ENCODE results near the gene TUBGCP3. TPM values are rescaled to one million over a fixed set of nuclear protein-coding genes. Genes with fewer than 3 reads are reported as not detected.

TUBGCP3 gene
- total RNA-seq, 1 experiment from 2014 or later, result 51.4 TPM

- RAD21 ChIA-PET (ENCODE audit: low non-redundant PET in 1 of 2, low total read pairs in 2 of 2, uncharacterized antibody in 2 of 2, unreplicated experiment in 2 of 2), result interaction anchor here (0.9 to 1.1 kb wide), 3 partner anchors 938 to 969 kb away, joined by 3 to 7 read pairs (median 6); no protein-coding TSS in a partner anchor
- no peak overlapping the region for H3K9ac ChIP-seq (ENCODE audit: low read length)
- no peak for DNase-seq (ENCODE audit: low read depth, low spot score)
- H3K4me1 ChIP-seq (ENCODE audit: control insufficient read depth in 1 of 2, insufficient read depth in 2 of 2, low read length in 2 of 2), result no peaks in the 10 kb centered on the region
- H3K4me3 ChIP-seq (replicated peaks in 1 of 2; ENCODE audit: low read depth in 1 of 2, low read length in 2 of 2), result no peak overlapping the region
- TF ChIP-seq, protein P1, sequence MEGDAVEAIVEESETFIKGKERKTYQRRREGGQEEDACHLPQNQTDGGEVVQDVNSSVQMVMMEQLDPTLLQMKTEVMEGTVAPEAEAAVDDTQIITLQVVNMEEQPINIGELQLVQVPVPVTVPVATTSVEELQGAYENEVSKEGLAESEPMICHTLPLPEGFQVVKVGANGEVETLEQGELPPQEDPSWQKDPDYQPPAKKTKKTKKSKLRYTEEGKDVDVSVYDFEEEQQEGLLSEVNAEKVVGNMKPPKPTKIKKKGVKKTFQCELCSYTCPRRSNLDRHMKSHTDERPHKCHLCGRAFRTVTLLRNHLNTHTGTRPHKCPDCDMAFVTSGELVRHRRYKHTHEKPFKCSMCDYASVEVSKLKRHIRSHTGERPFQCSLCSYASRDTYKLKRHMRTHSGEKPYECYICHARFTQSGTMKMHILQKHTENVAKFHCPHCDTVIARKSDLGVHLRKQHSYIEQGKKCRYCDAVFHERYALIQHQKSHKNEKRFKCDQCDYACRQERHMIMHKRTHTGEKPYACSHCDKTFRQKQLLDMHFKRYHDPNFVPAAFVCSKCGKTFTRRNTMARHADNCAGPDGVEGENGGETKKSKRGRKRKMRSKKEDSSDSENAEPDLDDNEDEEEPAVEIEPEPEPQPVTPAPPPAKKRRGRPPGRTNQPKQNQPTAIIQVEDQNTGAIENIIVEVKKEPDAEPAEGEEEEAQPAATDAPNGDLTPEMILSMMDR (IDR thresholded peaks at IDR 0.05 in 2 of 3, conservative IDR thresholded peaks at IDR 0.05 in 1 of 3; ENCODE audit: borderline replicate concordance in 1 of 3, insufficient read depth in 1 of 3, low read depth in 2 of 3, low read length in 2 of 3), result peak in 1 of 3 experiments; percentile 38; a peak in 2 of 6 replicates
- no peak for TF ChIP-seq CEBPB (IDR thresholded peaks at IDR 0.05; ENCODE audit: low read depth)
- H3K9me3 ChIP-seq (ENCODE audit: control insufficient read depth in 1 of 2, insufficient read depth in 1 of 2, low read depth in 1 of 2, low read length in 2 of 2), result peaks cover 0 to 9% of the 10 kb centered on the region in 2 experiments; a peak in 1 of 4 replicates
- POLR2A ChIA-PET, result no interaction called here
- ATAC-seq, result peak; percentile 48
- CTCF ChIA-PET, result interaction anchor here (1.0 to 3.3 kb wide), 4 partner anchors 217 to 969 kb away, joined by 3 to 26 read pairs (median 11); no protein-coding TSS in a partner anchor
- H3K79me2 ChIP-seq (ENCODE audit: insufficient read depth, low read length), result no peaks in the 10 kb centered on the region
- no peaks in the 10 kb centered on the region for H3K27me3 ChIP-seq (ENCODE audit: insufficient read depth, low read length)
- H2AFZ ChIP-seq (ENCODE audit: low read depth, low read length, poor library complexity, severe bottlenecking), result no peak overlapping the region
- H3K4me2 ChIP-seq (ENCODE audit: low read length), result no peak overlapping the region
- intact Hi-C loops (cut with micrococcal nuclease), result loop anchor here (10.0 kb wide), 1 partner anchor 909 kb away; no protein-coding TSS in a partner anchor
- no peaks in the 10 kb centered on the region for H4K20me1 ChIP-seq (ENCODE audit: insufficient read depth)
- no peak overlapping the region for H3K27ac ChIP-seq (ENCODE audit: low read depth, low read length)
- no TSS peak for BruUV-seq (replicated peaks)
- no peaks in the 10 kb centered on the region for H3K9me2 ChIP-seq (ENCODE audit: insufficient read depth)
- H3K36me3 ChIP-seq (ENCODE audit: control insufficient read depth in 1 of 2, insufficient read depth in 2 of 2, low read length in 2 of 2), result no peaks in the 10 kb centered on the region
Observed at GRCh38 chr13:112443191-112443994, 144.6 kb downstream of the TUBGCP3 start.

GRCh38 chr13:112442483-112443090, 145.4 kb downstream of the TUBGCP3 start:
- Histone ChIP-seq H3K27me3 (ENCODE audit: insufficient read depth, low read length) (no peaks in the 10 kb centered on the region), H3K9me2 (ENCODE audit: insufficient read depth) (no peaks in the 10 kb centered on the region), H3K9me3 (ENCODE audit: control insufficient read depth in 1 of 2, insufficient read depth in 1 of 2, low read depth in 1 of 2, low read length in 2 of 2) (peaks cover 0 to 12% of the 10 kb centered on the region in 2 experiments; a peak in 2 of 4 replicates), H3K4me3 (replicated peaks in 1 of 2; ENCODE audit: low read depth in 1 of 2, low read length in 2 of 2) (no peak overlapping the region), H2AFZ (ENCODE audit: low read depth, low read length, poor library complexity, severe bottlenecking) (no peak overlapping the region), H3K4me2 (ENCODE audit: low read length) (no peak overlapping the region), H3K79me2 (ENCODE audit: insufficient read depth, low read length) (no peaks in the 10 kb centered on the region), H3K4me1 (ENCODE audit: control insufficient read depth in 1 of 2, insufficient read depth in 2 of 2, low read length in 2 of 2) (no peaks in the 10 kb centered on the region), H4K20me1 (ENCODE audit: insufficient read depth) (no peaks in the 10 kb centered on the region), H3K9ac (ENCODE audit: low read length) (no peak overlapping the region), H3K27ac (ENCODE audit: low read depth, low read length) (no peak overlapping the region), H3K36me3 (ENCODE audit: control insufficient read depth in 1 of 2, insufficient read depth in 2 of 2, low read length in 2 of 2) (no peaks in the 10 kb centered on the region)
- no TSS peak for BruUV-seq (replicated peaks)
- ChIA-PET POLR2A (no interaction called here), RAD21 (ENCODE audit: low non-redundant PET in 1 of 2, low total read pairs in 2 of 2, uncharacterized antibody in 2 of 2, unreplicated experiment in 2 of 2) (no interaction called here), CTCF (interaction anchor here (1.0 to 3.3 kb wide), 3 partner anchors 216 to 968 kb away, joined by 3 to 26 read pairs (median 19); no protein-coding TSS in a partner anchor)
- no peak for DNase-seq (ENCODE audit: low read depth, low spot score)
- intact Hi-C loops (cut with micrococcal nuclease), result loop anchor here (10.0 kb wide), 1 partner anchor 908 kb away; no protein-coding TSS in a partner anchor
- ATAC-seq, result no peak
- TF ChIP-seq RAD21 (IDR thresholded peaks at IDR 0.05; ENCODE audit: low read depth) (no peak), CEBPB (IDR thresholded peaks at IDR 0.05; ENCODE audit: low read depth) (no peak), ZNF274 (IDR thresholded peaks at IDR 0.05; ENCODE audit: low read depth, low read length) (no peak), POLR2AphosphoS5 (IDR thresholded peaks at IDR 0.05; ENCODE audit: low read depth, low read length) (no peak), CBX3 (IDR thresholded peaks at IDR 0.05; ENCODE audit: low read depth) (no peak), TCF7L2 (IDR thresholded peaks at IDR 0.05; ENCODE audit: borderline replicate concordance, extremely low read depth, insufficient read depth, insufficient read length) (no peak), EZH2 (IDR thresholded peaks at IDR 0.05) (no peak)
- TF ChIP-seq, protein P2, sequence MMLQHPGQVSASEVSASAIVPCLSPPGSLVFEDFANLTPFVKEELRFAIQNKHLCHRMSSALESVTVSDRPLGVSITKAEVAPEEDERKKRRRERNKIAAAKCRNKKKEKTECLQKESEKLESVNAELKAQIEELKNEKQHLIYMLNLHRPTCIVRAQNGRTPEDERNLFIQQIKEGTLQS (IDR thresholded peaks at IDR 0.05), result no peak
- TF ChIP-seq, protein P3, sequence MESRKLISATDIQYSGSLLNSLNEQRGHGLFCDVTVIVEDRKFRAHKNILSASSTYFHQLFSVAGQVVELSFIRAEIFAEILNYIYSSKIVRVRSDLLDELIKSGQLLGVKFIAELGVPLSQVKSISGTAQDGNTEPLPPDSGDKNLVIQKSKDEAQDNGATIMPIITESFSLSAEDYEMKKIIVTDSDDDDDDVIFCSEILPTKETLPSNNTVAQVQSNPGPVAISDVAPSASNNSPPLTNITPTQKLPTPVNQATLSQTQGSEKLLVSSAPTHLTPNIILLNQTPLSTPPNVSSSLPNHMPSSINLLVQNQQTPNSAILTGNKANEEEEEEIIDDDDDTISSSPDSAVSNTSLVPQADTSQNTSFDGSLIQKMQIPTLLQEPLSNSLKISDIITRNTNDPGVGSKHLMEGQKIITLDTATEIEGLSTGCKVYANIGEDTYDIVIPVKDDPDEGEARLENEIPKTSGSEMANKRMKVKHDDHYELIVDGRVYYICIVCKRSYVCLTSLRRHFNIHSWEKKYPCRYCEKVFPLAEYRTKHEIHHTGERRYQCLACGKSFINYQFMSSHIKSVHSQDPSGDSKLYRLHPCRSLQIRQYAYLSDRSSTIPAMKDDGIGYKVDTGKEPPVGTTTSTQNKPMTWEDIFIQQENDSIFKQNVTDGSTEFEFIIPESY (IDR thresholded peaks at IDR 0.05; ENCODE audit: extremely low read depth, insufficient replicate concordance, low read length), result no peak
- TF ChIP-seq, protein P4, sequence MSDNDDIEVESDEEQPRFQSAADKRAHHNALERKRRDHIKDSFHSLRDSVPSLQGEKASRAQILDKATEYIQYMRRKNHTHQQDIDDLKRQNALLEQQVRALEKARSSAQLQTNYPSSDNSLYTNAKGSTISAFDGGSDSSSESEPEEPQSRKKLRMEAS (IDR thresholded peaks at IDR 0.05), result no peak

Data from HCT116 (cell line).